Measurements from ENCODE around the gene NR2C2.

The NR2C2 gene

GRCh38 chr3:14946739-14947099, 664 bp upstream of the NR2C2 start:
- Histone ChIP-seq H3K9ac (ENCODE audit: low read length) (peak overlapping the region; percentile 96), H3K4me3 (ENCODE audit: low read length) (peak overlapping the region; percentile 96), H3K9me3 (ENCODE audit: control insufficient read depth, low read length) (no peaks in the 10 kb centered on the region), H3K36me3 (ENCODE audit: control insufficient read depth, insufficient read depth, low read length, severe bottlenecking) (peaks cover 10% of the 10 kb centered on the region), H3K4me1 (ENCODE audit: control insufficient read depth, insufficient read depth, low read length) (peaks cover 34% of the 10 kb centered on the region), H3K27me3 (replicated peaks; ENCODE audit: control insufficient read depth, insufficient read depth, low read length) (no peaks in the 10 kb centered on the region)
- DNase-seq (ENCODE audit: low read depth): peak; percentile 64

GRCh38 chr3:14947886-14948608, 664 bp downstream of the NR2C2 start:
- H3K9ac ChIP-seq (ENCODE audit: low read length): peak overlapping the region; percentile 96

GRCh38 chr3:14948609-14949038, 1.2 kb downstream of the NR2C2 start:
- Histone ChIP-seq H3K4me3 (ENCODE audit: low read length) (peak overlapping the region; percentile 90), H3K9ac (ENCODE audit: low read length) (peak overlapping the region; percentile 87), H3K4me1 (ENCODE audit: control insufficient read depth, insufficient read depth, low read length) (peaks cover 29% of the 10 kb centered on the region), H3K36me3 (ENCODE audit: control insufficient read depth, insufficient read depth, low read length, severe bottlenecking) (peaks cover 10% of the 10 kb centered on the region), H3K27me3 (replicated peaks; ENCODE audit: control insufficient read depth, insufficient read depth, low read length) (no peaks in the 10 kb centered on the region), H3K9me3 (ENCODE audit: control insufficient read depth, low read length) (no peaks in the 10 kb centered on the region)
- DNase-seq (ENCODE audit: low read depth): no peak

More at GRCh38 chr3:14947886-14948608, 664 bp downstream of the NR2C2 start:
- peak; percentile 98 for DNase-seq (ENCODE audit: low read depth)
- no peaks in the 10 kb centered on the region for H3K9me3 ChIP-seq (ENCODE audit: control insufficient read depth, low read length)
- peak overlapping the region; percentile 96 for H3K4me3 ChIP-seq (ENCODE audit: low read length)
- H3K4me1 ChIP-seq (ENCODE audit: control insufficient read depth, insufficient read depth, low read length): peaks cover 29% of the 10 kb centered on the region
- peaks cover 10% of the 10 kb centered on the region for H3K36me3 ChIP-seq (ENCODE audit: control insufficient read depth, insufficient read depth, low read length, severe bottlenecking)
- H3K27me3 ChIP-seq (replicated peaks; ENCODE audit: control insufficient read depth, insufficient read depth, low read length): no peaks in the 10 kb centered on the region

- H3K9me3 ChIP-seq (ENCODE audit: control insufficient read depth, low read length): no peaks in the 10 kb centered on the region
- H3K9ac ChIP-seq (ENCODE audit: low read length): peak overlapping the region; percentile 87
- peak overlapping the region; percentile 90 for H3K4me3 ChIP-seq (ENCODE audit: low read length)
- H3K4me1 ChIP-seq (ENCODE audit: control insufficient read depth, insufficient read depth, low read length): peaks cover 29% of the 10 kb centered on the region
- no peak for DNase-seq (ENCODE audit: low read depth)
- no peaks in the 10 kb centered on the region for H3K27me3 ChIP-seq (replicated peaks; ENCODE audit: control insufficient read depth, insufficient read depth, low read length)
- peaks cover 10% of the 10 kb centered on the region for H3K36me3 ChIP-seq (ENCODE audit: control insufficient read depth, insufficient read depth, low read length, severe bottlenecking)
These were observed 1.7 kb downstream of the NR2C2 start for GRCh38 chr3:14949126-14949525.

- peaks cover 6% of the 10 kb centered on the region for H3K36me3 ChIP-seq (ENCODE audit: control insufficient read depth, insufficient read depth, low read length, severe bottlenecking)
- no peaks in the 10 kb centered on the region for H3K27me3 ChIP-seq (replicated peaks; ENCODE audit: control insufficient read depth, insufficient read depth, low read length)
- H3K9ac ChIP-seq (ENCODE audit: low read length): no peak overlapping the region
- H3K9me3 ChIP-seq (ENCODE audit: control insufficient read depth, low read length): no peaks in the 10 kb centered on the region
- peaks cover 26% of the 10 kb centered on the region for H3K4me1 ChIP-seq (ENCODE audit: control insufficient read depth, insufficient read depth, low read length)
- H3K4me3 ChIP-seq (ENCODE audit: low read length): no peak overlapping the region
- no peak for DNase-seq (ENCODE audit: low read depth)
These were observed 2.9 kb downstream of the NR2C2 start for GRCh38 chr3:14950274-14950673.

- Histone ChIP-seq H3K4me1 (ENCODE audit: control insufficient read depth, insufficient read depth, low read length) (peaks cover 7% of the 10 kb centered on the region), H3K27me3 (replicated peaks; ENCODE audit: control insufficient read depth, insufficient read depth, low read length) (no peaks in the 10 kb centered on the region), H3K9me3 (ENCODE audit: control insufficient read depth, low read length) (no peaks in the 10 kb centered on the region), H3K4me3 (ENCODE audit: low read length) (no peak overlapping the region), H3K36me3 (ENCODE audit: control insufficient read depth, insufficient read depth, low read length, severe bottlenecking) (peaks cover 4% of the 10 kb centered on the region), H3K9ac (ENCODE audit: low read length) (no peak overlapping the region)
- DNase-seq (ENCODE audit: low read depth): no peak
These were observed 9.8 kb downstream of the NR2C2 start for GRCh38 chr3:14957153-14957552.

GRCh38 chr3:14957925-14958324, 10.5 kb downstream of the NR2C2 start:
- Histone ChIP-seq H3K27me3 (replicated peaks; ENCODE audit: control insufficient read depth, insufficient read depth, low read length) (no peaks in the 10 kb centered on the region), H3K9me3 (ENCODE audit: control insufficient read depth, low read length) (no peaks in the 10 kb centered on the region), H3K9ac (ENCODE audit: low read length) (no peak overlapping the region), H3K4me1 (ENCODE audit: control insufficient read depth, insufficient read depth, low read length) (peaks cover 7% of the 10 kb centered on the region), H3K4me3 (ENCODE audit: low read length) (no peak overlapping the region), H3K36me3 (ENCODE audit: control insufficient read depth, insufficient read depth, low read length, severe bottlenecking) (peaks cover 4% of the 10 kb centered on the region)
- no peak for DNase-seq (ENCODE audit: low read depth)

GRCh38 chr3:14959359-14959943, 12.1 kb downstream of the NR2C2 start:
- Histone ChIP-seq H3K4me3 (ENCODE audit: low read length) (no peak overlapping the region), H3K9ac (ENCODE audit: low read length) (no peak overlapping the region), H3K4me1 (ENCODE audit: control insufficient read depth, insufficient read depth, low read length) (peaks cover 7% of the 10 kb centered on the region), H3K36me3 (ENCODE audit: control insufficient read depth, insufficient read depth, low read length, severe bottlenecking) (peaks cover 4% of the 10 kb centered on the region), H3K27me3 (replicated peaks; ENCODE audit: control insufficient read depth, insufficient read depth, low read length) (no peaks in the 10 kb centered on the region), H3K9me3 (ENCODE audit: control insufficient read depth, low read length) (no peaks in the 10 kb centered on the region)
- no peak for DNase-seq (ENCODE audit: low read depth)

- H3K36me3 ChIP-seq (ENCODE audit: control insufficient read depth, insufficient read depth, low read length, severe bottlenecking): peaks cover 11% of the 10 kb centered on the region
- no peaks in the 10 kb centered on the region for H3K27me3 ChIP-seq (replicated peaks; ENCODE audit: control insufficient read depth, insufficient read depth, low read length)
- peaks cover 7% of the 10 kb centered on the region for H3K4me1 ChIP-seq (ENCODE audit: control insufficient read depth, insufficient read depth, low read length)
- DNase-seq (ENCODE audit: low read depth): no peak
- no peak overlapping the region for H3K9ac ChIP-seq (ENCODE audit: low read length)
- H3K9me3 ChIP-seq (ENCODE audit: control insufficient read depth, low read length): no peaks in the 10 kb centered on the region
- no peak overlapping the region for H3K4me3 ChIP-seq (ENCODE audit: low read length)
These were observed 15.4 kb downstream of the NR2C2 start for GRCh38 chr3:14962762-14963161.

- DNase-seq (ENCODE audit: low read depth): no peak
- Histone ChIP-seq H3K4me1 (ENCODE audit: control insufficient read depth, insufficient read depth, low read length) (no peaks in the 10 kb centered on the region), H3K9me3 (ENCODE audit: control insufficient read depth, low read length) (no peaks in the 10 kb centered on the region), H3K9ac (ENCODE audit: low read length) (no peak overlapping the region), H3K4me3 (ENCODE audit: low read length) (no peak overlapping the region), H3K27me3 (replicated peaks; ENCODE audit: control insufficient read depth, insufficient read depth, low read length) (no peaks in the 10 kb centered on the region), H3K36me3 (ENCODE audit: control insufficient read depth, insufficient read depth, low read length, severe bottlenecking) (peaks cover 9% of the 10 kb centered on the region)
These were observed 19.9 kb downstream of the NR2C2 start for GRCh38 chr3:14967285-14967684.

GRCh38 chr3:14969671-14970070, 22.3 kb downstream of the NR2C2 start:
- H3K4me1 ChIP-seq (ENCODE audit: control insufficient read depth, insufficient read depth, low read length): no peaks in the 10 kb centered on the region
- H3K9ac ChIP-seq (ENCODE audit: low read length): no peak overlapping the region
- peaks cover 25% of the 10 kb centered on the region for H3K36me3 ChIP-seq (ENCODE audit: control insufficient read depth, insufficient read depth, low read length, severe bottlenecking)
- no peak for DNase-seq (ENCODE audit: low read depth)
- H3K9me3 ChIP-seq (ENCODE audit: control insufficient read depth, low read length): no peaks in the 10 kb centered on the region
- H3K4me3 ChIP-seq (ENCODE audit: low read length): no peak overlapping the region
- no peaks in the 10 kb centered on the region for H3K27me3 ChIP-seq (replicated peaks; ENCODE audit: control insufficient read depth, insufficient read depth, low read length)

Measured in adipocyte (in vitro differentiated cells).